Stimulated activated naive CD8-positive, alpha-beta T cell treated with anti-CD3 and anti-CD28 coated beads, Interleukin-15, amount 100 ng/mL, for 72 hours (primary cell): ENCODE results near the gene ZNF823.

Experiments used
- ATAC-seq: fragments of 150-1000 bp; cut with Tn5 transposase; 2 replicates; pipeline ENCODE4 v1.10.0; 2021; ENCODE audit warnings: mild to moderate bottlenecking, moderate library complexity
- DNase-seq, 2 donors: peaks; one replicate each; pipeline ENCODE4 v3.0.0; 2021 to 2022
- H3K27ac Mint-ChIP-seq, 2 donors: one replicate each; pipeline ENCODE4 v1.8.0; 2022; ENCODE audit warnings: mild to moderate bottlenecking in 2 of 2, mixed read lengths in 2 of 2, moderate library complexity in 2 of 2
- H3K27me3 Mint-ChIP-seq: one replicate; pipeline ENCODE4 v1.8.0; 2022; ENCODE audit warnings: mixed read lengths
- H3K4me1 Mint-ChIP-seq: one replicate; pipeline ENCODE4 v1.8.0; 2022; ENCODE audit warnings: mild to moderate bottlenecking, mixed read lengths
- H3K4me3 Mint-ChIP-seq, 2 donors: one replicate each; pipeline ENCODE4 v1.8.0; 2022; ENCODE audit warnings: mild to moderate bottlenecking in 2 of 2, mixed read lengths in 2 of 2, moderate library complexity in 1 of 2
- H3K9me3 Mint-ChIP-seq, 2 donors: one replicate each; pipeline ENCODE4 v1.8.0; 2022; ENCODE audit warnings: mixed read lengths in 2 of 2

ZNF823 gene

GRCh38 chr19:11675569-11675968 is 63.2 kb downstream of the ZNF823 start:
- Mint-ChIP-seq H3K27me3 (peaks cover 42% of the 10 kb centered on the region), H3K4me3 (no peak overlapping the region), H3K9me3 (peaks cover 6 to 26% of the 10 kb centered on the region in 2 donors), H3K4me1 (peaks cover 7% of the 10 kb centered on the region), H3K27ac (peak overlapping the region in 1 of 2 donors; percentile 12)
- no peak for ATAC-seq
- DNase-seq = no peak

GRCh38 chr19:11674067-11674492 is 64.7 kb downstream of the ZNF823 start:
- Mint-ChIP-seq H3K27me3 (peaks cover 42% of the 10 kb centered on the region), H3K4me3 (peak overlapping the region; percentile 54 to 74), H3K9me3 (peaks cover 5 to 18% of the 10 kb centered on the region in 2 donors), H3K27ac (no peak overlapping the region), H3K4me1 (peaks cover 7% of the 10 kb centered on the region)
- no peak for ATAC-seq
- no peak for DNase-seq

GRCh38 chr19:11673608-11674041 is 65.1 kb downstream of the ZNF823 start:
- DNase-seq = peak in 1 of 2 donors; percentile 14
- Mint-ChIP-seq H3K4me3 (peak overlapping the region; percentile 54 to 74), H3K27ac (no peak overlapping the region), H3K4me1 (peaks cover 7% of the 10 kb centered on the region), H3K9me3 (peaks cover 5 to 18% of the 10 kb centered on the region in 2 donors), H3K27me3 (peaks cover 42% of the 10 kb centered on the region)
- ATAC-seq = peak; percentile 60
